Sigmoid colon (tissue), 7 donors: Measurements from ENCODE around the gene NLRX1. TPM values are rescaled to one million over a fixed set of nuclear protein-coding genes. Genes with fewer than 3 reads are reported as not detected.
"Not testable (repeated sequence)": the region's sequence is repeated elsewhere in the genome, so short reads cannot be mapped to it uniquely, and the experiment has no call there.

ENCODE experiments used
- DNase-seq: peaks from one replicate; pipeline ENCODE4 v3.0.0-alpha.2; 2019
- H3K27ac ChIP-seq, 4 donors: fragments of 200-600 bp; sonication (generic); one replicate each; pipeline ENCODE4 v1.5.1; 2016 to 2019; ENCODE audit warnings: mild to moderate bottlenecking in 1 of 4
- H3K27me3 ChIP-seq, 3 donors: fragments of 200-600 bp; sonication (generic); one replicate each; pipeline ENCODE4 v1.5.1; 2019; ENCODE audit warnings: mild to moderate bottlenecking in 1 of 3
- H3K36me3 ChIP-seq, 4 donors: fragments of 200-600 bp; sonication (generic); one replicate each; pipeline ENCODE4 v1.5.1; 2016 to 2019
- H3K4me1 ChIP-seq, 4 donors: fragments of 200-600 bp; sonication (generic); one replicate each; pipeline ENCODE4 v1.5.1; 2017 to 2019
- H3K4me3 ChIP-seq, 4 donors: fragments of 200-600 bp; sonication (generic); one replicate each; pipeline ENCODE4 v1.5.1; 2017 to 2019; ENCODE audit warnings: mild to moderate bottlenecking in 2 of 4, moderate library complexity in 1 of 4
- H3K9me3 ChIP-seq, 4 donors: fragments of 200-600 bp in 3 of 4; sonication (generic) in 3 of 4; one replicate each; pipeline versions ENCODE4 v1.5.1 to v1.6.1; 2013 to 2019
- EP300 ChIP-seq, 4 donors: sonication (generic); formaldehyde crosslinking; IDR thresholded peaks; one replicate each; pipeline ENCODE4 v1.6.1; 2017; ENCODE audit warnings: antibody characterized with exemption in 4 of 4
- POLR2A ChIP-seq, 2 donors: fragments of 450-650 bp; IDR thresholded peaks; one replicate each; pipeline ENCODE4 v1.6.1; 2016; ENCODE audit warnings: antibody characterized with exemption in 2 of 2, mild to moderate bottlenecking in 2 of 2, moderate library complexity in 2 of 2
- POLR2AphosphoS5 ChIP-seq, 4 donors: sonication (generic); formaldehyde crosslinking; IDR thresholded peaks; one replicate each; pipeline ENCODE4 v1.6.1; 2017; ENCODE audit warnings: antibody characterized with exemption in 4 of 4
- WGBS, 2 donors: extraction: QIAGEN DNeasy Blood & Tissue Kit; methylation state at CpG; one replicate each; pipeline ENCODE4 v1.1.7; 2013; 5-methylcytosine and 5-hydroxymethylcytosine counted together
- intact Hi-C: fragments of 100-400 bp; cut with DNase I; formaldehyde crosslinking; loops from one replicate; pipeline ENCODE4 v1.15.1; 2023
- polyA plus RNA-seq, 3 donors: library from polyadenylated mRNA; stranded (reverse); fragments of 200-250 nt; gene quantifications; one replicate each; pipeline ENCODE4 v1.2.3, GENCODE V29; 2013
- total RNA-seq, 4 donors: library from RNA; depleted of rRNA; stranded (reverse); fragments of >200 nt; gene quantifications; one replicate each; pipeline ENCODE4 v1.1.0, GENCODE V29; 2016
- TF ChIP-seq, protein P1 (sequence below), 4 experiments: fragments of 450-650 bp in 3 of 4; fragments of 200-600 bp in 1 of 4; IDR thresholded peaks; one replicate each; pipeline ENCODE4 v1.5.1; 2016 to 2019; ENCODE audit warnings: antibody characterized with exemption in 4 of 4, mild to moderate bottlenecking in 3 of 4, moderate library complexity in 2 of 4
- donor health status: healthy with polysubstance abuse.
- donor health status: Bipolar disorder and iron deficiency.
- donor health status: healthy.

Gene NLRX1
- total and polyA plus RNA-seq, 7 donors, result 3.9 to 21.9 (median 10.7) TPM

DNA sequence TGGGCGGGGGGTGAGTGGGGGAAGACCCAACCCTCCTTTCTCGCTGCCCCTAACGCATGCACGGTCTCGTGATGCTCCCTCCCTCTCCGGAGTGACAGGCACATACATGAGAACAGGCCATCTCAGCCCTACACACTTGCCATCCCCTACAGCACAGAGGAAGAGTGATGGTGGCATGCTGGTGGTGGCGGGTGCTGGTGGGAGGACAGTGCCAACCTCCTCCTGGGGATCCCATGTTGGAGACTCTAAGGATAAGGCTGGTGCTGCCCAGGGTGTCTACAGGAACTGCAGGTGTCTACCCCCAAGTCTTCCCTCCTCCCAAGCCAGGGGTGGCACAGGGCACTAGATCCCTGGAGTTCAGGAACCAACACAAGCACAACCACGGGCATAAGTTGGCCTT is 6.7 kb upstream of the NLRX1 start:
- H3K36me3 ChIP-seq, result no peaks in the 10 kb centered on the region
- 84 to 93% methylated on average over 8 of the region's 8 CpGs for WGBS, 2 donors
- no peak overlapping the region for H3K4me3 ChIP-seq
- H3K9me3 ChIP-seq, result no peaks in the 10 kb centered on the region
- H3K27me3 ChIP-seq, result no peaks in the 10 kb centered on the region
- intact Hi-C loops, result no loop called here
- no peaks in the 10 kb centered on the region for H3K4me1 ChIP-seq
- no peak for TF ChIP-seq POLR2A (IDR thresholded peaks at IDR 0.05)
- no peak for TF ChIP-seq POLR2AphosphoS5 (IDR thresholded peaks at IDR 0.05)
- TF ChIP-seq, protein P1, sequence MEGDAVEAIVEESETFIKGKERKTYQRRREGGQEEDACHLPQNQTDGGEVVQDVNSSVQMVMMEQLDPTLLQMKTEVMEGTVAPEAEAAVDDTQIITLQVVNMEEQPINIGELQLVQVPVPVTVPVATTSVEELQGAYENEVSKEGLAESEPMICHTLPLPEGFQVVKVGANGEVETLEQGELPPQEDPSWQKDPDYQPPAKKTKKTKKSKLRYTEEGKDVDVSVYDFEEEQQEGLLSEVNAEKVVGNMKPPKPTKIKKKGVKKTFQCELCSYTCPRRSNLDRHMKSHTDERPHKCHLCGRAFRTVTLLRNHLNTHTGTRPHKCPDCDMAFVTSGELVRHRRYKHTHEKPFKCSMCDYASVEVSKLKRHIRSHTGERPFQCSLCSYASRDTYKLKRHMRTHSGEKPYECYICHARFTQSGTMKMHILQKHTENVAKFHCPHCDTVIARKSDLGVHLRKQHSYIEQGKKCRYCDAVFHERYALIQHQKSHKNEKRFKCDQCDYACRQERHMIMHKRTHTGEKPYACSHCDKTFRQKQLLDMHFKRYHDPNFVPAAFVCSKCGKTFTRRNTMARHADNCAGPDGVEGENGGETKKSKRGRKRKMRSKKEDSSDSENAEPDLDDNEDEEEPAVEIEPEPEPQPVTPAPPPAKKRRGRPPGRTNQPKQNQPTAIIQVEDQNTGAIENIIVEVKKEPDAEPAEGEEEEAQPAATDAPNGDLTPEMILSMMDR (IDR thresholded peaks at IDR 0.05), result no peak
- no peak for TF ChIP-seq EP300 (IDR thresholded peaks at IDR 0.05)
- no peak for DNase-seq
- H3K27ac ChIP-seq, result no peak overlapping the region

DNA sequence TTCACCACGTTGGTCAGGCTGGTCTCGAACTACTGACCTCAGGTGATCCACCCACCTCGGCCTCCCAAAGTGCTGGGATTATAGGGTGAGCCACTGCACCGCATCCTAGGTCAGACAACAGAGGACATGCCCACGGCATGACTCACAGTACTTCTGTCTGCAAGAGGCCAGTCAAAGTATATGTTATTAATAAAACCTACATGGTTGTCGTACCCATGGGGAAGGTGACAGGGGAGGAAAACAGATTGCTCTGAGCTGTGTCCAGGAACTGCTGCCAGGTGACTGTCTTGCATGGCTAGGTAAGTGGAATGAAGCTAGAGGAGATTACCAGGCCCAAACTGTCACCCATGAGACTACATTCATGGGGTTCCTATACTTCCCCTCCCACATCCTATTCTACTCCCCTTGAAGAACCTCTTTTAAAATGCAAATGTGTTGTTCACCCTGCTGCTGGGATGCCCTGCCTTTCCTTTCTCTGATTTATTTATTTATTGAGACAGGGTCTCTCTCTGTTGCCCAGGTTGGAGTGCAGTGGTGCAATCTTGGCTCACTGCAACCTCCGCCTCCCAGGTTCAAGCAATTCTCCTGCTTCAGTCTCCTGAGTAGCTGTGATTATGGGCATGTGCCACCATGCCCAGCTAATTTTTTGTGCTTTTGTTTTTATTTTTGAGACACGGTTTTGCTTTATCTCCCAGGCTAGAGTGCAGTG is 2.0 kb upstream of the NLRX1 start:
- DNase-seq, result no peak
- H3K4me3 ChIP-seq, result no peak overlapping the region
- H3K4me1 ChIP-seq, result peaks cover 0 to 9% (median 5%) of the 10 kb centered on the region in 4 donors
- no peaks in the 10 kb centered on the region for H3K9me3 ChIP-seq
- TF ChIP-seq EP300 (IDR thresholded peaks at IDR 0.05), result no peak
- TF ChIP-seq POLR2AphosphoS5 (IDR thresholded peaks at IDR 0.05), result no peak
- TF ChIP-seq, protein P1 (IDR thresholded peaks at IDR 0.05), result no peak
- no peak for TF ChIP-seq POLR2A (IDR thresholded peaks at IDR 0.05)
- intact Hi-C loops, result no loop called here
- H3K27me3 ChIP-seq, result no peaks in the 10 kb centered on the region
- 76 to 81% methylated on average over 8 of the region's 8 CpGs for WGBS, 2 donors
- peaks cover 0 to 4% (median 0%) of the 10 kb centered on the region in 4 donors for H3K36me3 ChIP-seq
- no peak overlapping the region for H3K27ac ChIP-seq

DNA sequence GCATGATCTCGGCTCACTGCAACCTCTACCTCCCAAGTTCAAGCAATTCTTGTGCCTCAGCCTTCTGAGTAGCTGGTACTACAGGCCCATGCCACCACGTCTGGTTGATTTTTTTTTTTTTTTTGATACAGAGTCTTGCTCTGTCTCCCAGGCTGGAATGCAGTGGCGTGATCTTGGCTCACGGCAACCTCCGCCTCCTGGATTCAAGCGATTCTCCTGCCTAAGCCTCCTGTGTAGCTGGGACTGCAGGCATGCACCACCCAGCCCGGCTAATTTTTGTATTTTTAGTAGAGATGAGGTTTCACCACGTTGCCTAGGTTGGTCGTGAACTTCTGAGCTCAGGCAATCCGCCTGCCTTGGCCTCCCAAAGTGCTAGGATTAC is 1.5 kb upstream of the NLRX1 start:
- intact Hi-C loops, result not testable (repeated sequence)

DNA sequence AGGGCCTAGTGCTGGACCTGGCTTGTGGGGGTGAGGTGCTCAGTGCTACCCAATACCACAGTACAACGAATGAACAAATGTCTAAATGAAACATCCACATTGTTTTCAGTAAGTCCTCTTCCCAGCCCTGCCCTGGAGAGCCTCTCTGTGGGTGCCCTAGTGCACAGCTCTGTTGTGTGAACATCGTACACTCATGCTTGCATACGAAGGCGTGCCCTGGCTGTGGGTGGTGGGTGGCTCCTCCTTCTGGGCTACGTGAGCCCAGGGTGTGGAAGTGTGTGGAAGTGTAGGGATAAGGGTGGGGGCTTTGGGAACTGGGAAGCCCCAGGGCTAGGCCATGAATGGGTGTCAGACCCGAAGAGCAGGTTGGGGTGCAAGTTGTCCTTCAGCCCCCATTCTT is 592 bp upstream of the NLRX1 start:
- no peak for DNase-seq
- H3K4me1 ChIP-seq, result peaks cover 0 to 9% (median 5%) of the 10 kb centered on the region in 4 donors
- H3K4me3 ChIP-seq, result peak overlapping the region in 1 of 4 donors; percentile 92
- TF ChIP-seq, protein P1 (IDR thresholded peaks at IDR 0.05), result no peak
- TF ChIP-seq EP300 (IDR thresholded peaks at IDR 0.05) (no peak), POLR2AphosphoS5 (IDR thresholded peaks at IDR 0.05) (no peak), POLR2A (IDR thresholded peaks at IDR 0.05) (no peak)
- peaks cover 0 to 7% (median 0%) of the 10 kb centered on the region in 4 donors for H3K36me3 ChIP-seq
- no peaks in the 10 kb centered on the region for H3K27me3 ChIP-seq
- 20 to 60% methylated on average over 6 of the region's 6 CpGs for WGBS, 2 donors
- intact Hi-C loops, result loop anchor here (1.0 to 2.0 kb wide), 3 partner anchors 29 to 153 kb away; partner anchors contain the start of gene CBL
- no peaks in the 10 kb centered on the region for H3K9me3 ChIP-seq
- peak overlapping the region; percentile 95 to 99 (median 98) for H3K27ac ChIP-seq

More for the DNA sequence above, 1.5 kb upstream of the NLRX1 start:
- 91 to 92% methylated on average over 10 of the region's 10 CpGs for WGBS, 2 donors
- not testable (repeated sequence) for H3K36me3 ChIP-seq, H3K27ac ChIP-seq, H3K9me3 ChIP-seq, DNase-seq, H3K4me3 ChIP-seq, H3K27me3 ChIP-seq, H3K4me1 ChIP-seq

DNA sequence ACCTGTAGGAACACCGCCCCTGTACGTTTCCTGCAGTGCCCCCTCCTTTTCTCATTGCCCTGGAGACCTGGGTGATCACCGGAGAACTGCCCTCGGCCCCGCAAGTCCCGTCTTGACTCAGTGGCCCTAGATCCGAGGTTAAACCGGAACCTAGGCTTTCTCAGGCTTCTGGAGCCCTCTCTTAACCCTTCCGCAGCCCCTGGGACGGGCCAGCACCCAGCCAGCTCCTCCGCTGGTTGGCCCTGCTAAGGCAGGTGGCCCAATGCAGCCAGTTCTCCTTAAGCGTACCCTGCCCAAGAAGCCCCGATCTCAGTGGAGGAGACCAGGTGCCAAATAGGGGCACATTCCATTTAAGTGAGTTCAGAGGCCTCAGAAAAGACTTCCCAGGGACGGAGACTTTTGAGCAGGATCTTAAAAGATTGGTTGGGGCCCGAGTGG is 776 bp downstream of the NLRX1 start:
- Histone ChIP-seq H3K4me3 (peak overlapping the region; percentile 79 to 99 (median 94)), H3K9me3 (no peaks in the 10 kb centered on the region), H3K36me3 (peaks cover 0 to 21% (median 2%) of the 10 kb centered on the region in 4 donors), H3K27me3 (no peaks in the 10 kb centered on the region), H3K4me1 (peaks cover 0 to 9% (median 5%) of the 10 kb centered on the region in 4 donors), H3K27ac (peak overlapping the region; percentile 95 to 99 (median 98))
- peak in 1 of 2 donors; percentile 15 for TF ChIP-seq POLR2A (IDR thresholded peaks at IDR 0.05)
- TF ChIP-seq, protein P1 (IDR thresholded peaks at IDR 0.05), result peak in 1 of 4 experiments; percentile 12
- peak in 3 of 4 donors; percentile 19 to 80 (median 67) for TF ChIP-seq POLR2AphosphoS5 (IDR thresholded peaks at IDR 0.05)
- TF ChIP-seq EP300 (IDR thresholded peaks at IDR 0.05), result no peak
- peak; percentile 72 for DNase-seq
- 10 to 20% methylated on average over 15 of the region's 15 CpGs for WGBS, 2 donors
- intact Hi-C loops, result loop anchor here (2.0 kb wide), 2 partner anchors 28 to 152 kb away; no protein-coding TSS in a partner anchor
